Breast epithelium (tissue), 4 donors: ENCODE data around the gene PCP2. TPM values are rescaled to one million over a fixed set of nuclear protein-coding genes. Genes with fewer than 3 reads are reported as not detected.

Experiments used
- DNase-seq, 2 donors: peaks; one replicate each; pipeline ENCODE4 v3.0.0-alpha.2; 2019; ENCODE audit warnings: low spot score in 2 of 2
- H3K27ac ChIP-seq, 2 donors: fragments of 200-600 bp; sonication (generic) in 1 of 2; one replicate each; pipeline ENCODE4 v1.5.1; 2016 to 2019; ENCODE audit warnings: mild to moderate bottlenecking in 1 of 2
- H3K27me3 ChIP-seq, 2 donors: fragments of 200-600 bp; sonication (generic) in 1 of 2; one replicate each; pipeline versions ENCODE4 v1.5.1 to v1.6.0; 2017 to 2019; ENCODE audit warnings: control low read depth in 1 of 2, mild to moderate bottlenecking in 1 of 2
- H3K36me3 ChIP-seq: fragments of 200-600 bp; one replicate; pipeline ENCODE4 v1.5.1; 2019
- H3K4me1 ChIP-seq, 2 donors: fragments of 200-600 bp; sonication (generic); one replicate each; pipeline ENCODE4 v1.5.1; 2016 to 2019; ENCODE audit warnings: control low read depth in 1 of 2
- H3K4me3 ChIP-seq, 3 donors: fragments of 200-600 bp; sonication (generic); 1 replicate in 2 of 3; 2 replicates in 1 of 3; pipeline ENCODE4 v1.5.1; 2016 to 2019; ENCODE audit warnings: mild to moderate bottlenecking in 3 of 3, moderate library complexity in 2 of 3
- H3K9me3 ChIP-seq, 2 donors: fragments of 200-600 bp; sonication (generic) in 1 of 2; one replicate each; pipeline ENCODE4 v1.5.1; 2016 to 2019; ENCODE audit warnings: control low read depth in 1 of 2
- POLR2A ChIP-seq: fragments of 450-650 bp; IDR thresholded peaks from one replicate; pipeline ENCODE4 v1.6.1; 2016; ENCODE audit warnings: antibody characterized with exemption, mild to moderate bottlenecking, moderate library complexity
- POLR2AphosphoS5 ChIP-seq, 3 donors: sonication (generic); formaldehyde crosslinking; IDR thresholded peaks; one replicate each; pipeline ENCODE4 v1.6.1; 2017; ENCODE audit warnings: antibody characterized with exemption in 3 of 3
- intact Hi-C: fragments of 100-400 bp; cut with DNase I; formaldehyde crosslinking; loops from one replicate; pipeline ENCODE4 v1.15.1; 2023; ENCODE audit warnings: low total_unique reads
- total RNA-seq, 3 donors: library from RNA; depleted of rRNA; stranded (reverse); fragments of >200 nt; gene quantifications; one replicate each; pipeline ENCODE4 v1.1.0, GENCODE V29; 2016
- TF ChIP-seq, protein P1 (sequence below), 3 donors: fragments of 450-650 bp; IDR thresholded peaks; one replicate each; pipeline ENCODE4 v1.5.1; 2016 to 2017; ENCODE audit warnings: antibody characterized with exemption in 3 of 3, mild to moderate bottlenecking in 3 of 3, moderate library complexity in 3 of 3

Gene PCP2
- total RNA-seq, 3 donors from 2014 or later, result 4.9 to 6.7 TPM; not detected in 1

DNA sequence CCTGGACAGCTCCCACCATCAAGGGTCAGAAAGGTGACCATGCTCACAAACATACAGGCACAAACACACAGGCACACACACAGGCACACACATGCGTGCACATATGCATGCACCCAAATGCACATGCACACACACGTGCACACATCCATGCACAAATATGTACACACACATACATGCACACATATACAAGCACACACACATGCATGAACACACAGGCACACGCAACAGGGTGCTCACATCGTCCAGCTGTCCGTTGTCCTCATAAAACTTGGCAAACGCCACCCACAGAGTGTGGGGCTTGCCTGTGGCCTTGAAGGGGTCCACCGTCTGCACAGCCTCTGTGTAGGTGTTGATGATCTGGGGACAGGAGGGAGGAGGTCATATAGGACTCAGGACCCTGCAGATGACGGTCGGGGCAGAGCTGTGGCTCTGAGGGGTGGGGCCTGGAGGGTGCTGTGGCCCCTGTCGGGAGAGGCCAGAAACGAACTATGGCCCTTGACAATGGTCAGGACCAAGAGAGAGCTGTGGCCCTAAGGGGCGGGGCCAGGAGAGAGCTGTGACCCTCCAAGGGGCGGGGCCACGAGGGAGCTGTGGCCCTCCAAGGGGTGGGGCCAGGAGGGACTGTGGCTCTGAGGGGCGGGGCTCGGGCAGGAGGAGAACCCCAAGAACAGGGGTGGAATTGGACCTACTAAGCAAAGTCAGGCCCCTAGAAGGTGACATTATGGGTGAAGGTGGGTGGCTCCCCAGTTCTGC is 10.4 kb downstream of the PCP2 start:
- no peak for TF ChIP-seq POLR2A
- TF ChIP-seq, protein P1, sequence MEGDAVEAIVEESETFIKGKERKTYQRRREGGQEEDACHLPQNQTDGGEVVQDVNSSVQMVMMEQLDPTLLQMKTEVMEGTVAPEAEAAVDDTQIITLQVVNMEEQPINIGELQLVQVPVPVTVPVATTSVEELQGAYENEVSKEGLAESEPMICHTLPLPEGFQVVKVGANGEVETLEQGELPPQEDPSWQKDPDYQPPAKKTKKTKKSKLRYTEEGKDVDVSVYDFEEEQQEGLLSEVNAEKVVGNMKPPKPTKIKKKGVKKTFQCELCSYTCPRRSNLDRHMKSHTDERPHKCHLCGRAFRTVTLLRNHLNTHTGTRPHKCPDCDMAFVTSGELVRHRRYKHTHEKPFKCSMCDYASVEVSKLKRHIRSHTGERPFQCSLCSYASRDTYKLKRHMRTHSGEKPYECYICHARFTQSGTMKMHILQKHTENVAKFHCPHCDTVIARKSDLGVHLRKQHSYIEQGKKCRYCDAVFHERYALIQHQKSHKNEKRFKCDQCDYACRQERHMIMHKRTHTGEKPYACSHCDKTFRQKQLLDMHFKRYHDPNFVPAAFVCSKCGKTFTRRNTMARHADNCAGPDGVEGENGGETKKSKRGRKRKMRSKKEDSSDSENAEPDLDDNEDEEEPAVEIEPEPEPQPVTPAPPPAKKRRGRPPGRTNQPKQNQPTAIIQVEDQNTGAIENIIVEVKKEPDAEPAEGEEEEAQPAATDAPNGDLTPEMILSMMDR (IDR thresholded peaks at IDR 0.05), result no peak
- TF ChIP-seq POLR2AphosphoS5 (IDR thresholded peaks at IDR 0.05), result no peak
- no peaks in the 10 kb centered on the region for H3K27me3 ChIP-seq
- no peak overlapping the region for H3K4me3 ChIP-seq
- intact Hi-C loops, result loop anchor here (1.0 kb wide), 1 partner anchor 33 kb away; no protein-coding TSS in a partner anchor
- no peak for DNase-seq
- no peaks in the 10 kb centered on the region for H3K9me3 ChIP-seq
- peaks cover 8% of the 10 kb centered on the region for H3K36me3 ChIP-seq
- no peak overlapping the region for H3K27ac ChIP-seq
- peaks cover 0 to 18% of the 10 kb centered on the region in 2 donors for H3K4me1 ChIP-seq

DNA sequence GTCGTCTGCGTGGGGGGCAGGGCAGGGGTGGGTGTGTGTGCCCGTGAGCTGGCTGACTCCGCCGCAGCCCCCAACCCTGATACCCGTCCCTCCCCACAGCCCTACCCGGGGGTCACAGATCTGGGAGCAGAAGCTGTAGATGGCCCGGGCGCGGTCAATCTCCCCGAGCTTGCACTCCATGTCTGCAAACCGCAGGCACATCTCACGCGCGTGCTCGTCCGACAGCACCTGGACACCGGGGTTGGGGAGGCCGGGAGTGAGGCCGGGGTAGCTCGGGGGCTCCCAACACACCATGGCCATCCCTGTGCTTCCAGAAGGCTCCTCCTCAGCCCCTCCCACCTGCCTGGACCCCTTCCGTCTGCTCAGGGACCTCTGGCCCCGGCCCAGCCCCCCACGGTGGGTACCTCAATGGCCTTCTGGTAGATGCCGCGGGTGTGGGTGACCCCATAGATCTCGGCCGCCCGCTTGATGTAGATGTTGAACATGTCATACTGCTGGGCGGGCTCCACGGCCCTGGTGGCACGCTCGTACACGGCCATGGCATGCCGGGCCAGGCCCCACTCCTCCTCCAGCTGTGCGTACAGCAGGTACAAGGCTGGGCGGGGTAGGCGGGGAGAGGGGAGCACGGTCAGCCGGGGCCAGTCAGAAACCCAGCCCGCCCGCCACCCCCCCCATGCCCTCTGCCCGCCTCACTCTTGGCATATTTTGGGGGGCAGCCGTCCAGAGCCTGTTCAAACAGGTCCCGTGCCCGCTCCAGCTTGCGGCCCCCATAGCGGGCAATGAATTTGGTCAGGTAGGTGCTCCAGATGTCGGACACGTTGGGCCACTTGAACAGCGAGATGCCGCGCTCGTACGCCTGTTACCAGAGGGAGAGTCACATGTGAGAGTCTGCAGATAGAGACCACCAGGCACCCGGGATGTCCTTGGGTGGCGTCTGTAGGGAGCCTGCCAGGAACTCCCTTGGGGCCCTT is 12.8 kb downstream of the PCP2 start:
- no peaks in the 10 kb centered on the region for H3K9me3 ChIP-seq
- H3K4me3 ChIP-seq, result no peak overlapping the region
- intact Hi-C loops, result no loop called here
- H3K27me3 ChIP-seq, result no peaks in the 10 kb centered on the region
- DNase-seq, result no peak
- H3K36me3 ChIP-seq, result peaks cover 8% of the 10 kb centered on the region
- peaks cover 0 to 14% of the 10 kb centered on the region in 2 donors for H3K4me1 ChIP-seq
- TF ChIP-seq POLR2A (no peak), POLR2AphosphoS5 (IDR thresholded peaks at IDR 0.05) (no peak)
- TF ChIP-seq, protein P1 (IDR thresholded peaks at IDR 0.05), result no peak
- peak overlapping the region; percentile 90 to 94 for H3K27ac ChIP-seq

DNA sequence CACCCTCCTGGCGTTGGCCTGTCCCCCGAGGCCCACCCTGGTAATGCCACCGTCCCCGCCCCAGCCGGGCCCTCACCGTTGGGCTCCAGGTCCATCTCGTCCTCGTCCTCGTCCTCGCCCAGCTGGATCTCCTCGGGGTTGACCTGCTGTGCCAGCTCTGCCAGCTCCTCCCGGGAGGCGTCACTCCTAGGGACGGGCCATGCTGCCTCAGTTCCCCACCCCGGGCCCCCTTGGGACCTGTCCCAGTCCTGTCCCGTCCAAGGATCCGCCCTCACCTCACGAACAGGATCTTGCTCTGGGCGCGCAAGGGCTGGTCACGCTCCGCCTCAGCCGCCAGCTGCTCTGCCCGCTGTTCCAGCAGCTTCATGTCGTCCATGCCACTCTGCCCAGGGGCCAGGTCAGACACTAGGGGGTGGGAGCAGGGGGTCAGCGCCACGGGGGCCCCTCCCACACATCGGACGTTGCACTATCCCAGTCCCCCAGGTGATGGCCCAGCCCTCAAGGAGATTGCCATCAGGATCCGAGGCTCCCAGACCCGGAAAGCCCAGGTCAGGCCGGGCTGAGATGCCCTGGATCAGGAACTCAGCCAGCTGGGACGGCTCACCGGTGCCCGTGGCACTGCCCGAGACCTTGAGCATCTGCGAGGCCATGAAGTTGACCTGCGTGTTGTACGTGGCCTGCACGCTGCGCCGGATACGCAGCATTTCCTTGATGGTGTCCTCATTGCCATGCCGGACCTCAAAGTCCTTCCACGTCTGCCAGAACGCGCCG is 13.7 kb downstream of the PCP2 start:
- peak; percentile 80 to 89 for DNase-seq
- H3K4me3 ChIP-seq, result peak overlapping the region in 2 of 3 donors; percentile 12 to 22
- no peaks in the 10 kb centered on the region for H3K27me3 ChIP-seq
- no peaks in the 10 kb centered on the region for H3K9me3 ChIP-seq
- TF ChIP-seq, protein P1 (IDR thresholded peaks at IDR 0.05), result peak in 1 of 3 donors; percentile 21
- no peak for TF ChIP-seq POLR2A
- intact Hi-C loops, result no loop called here
- peaks cover 0 to 14% of the 10 kb centered on the region in 2 donors for H3K4me1 ChIP-seq
- H3K36me3 ChIP-seq, result peaks cover 8% of the 10 kb centered on the region
- peak overlapping the region; percentile 90 to 94 for H3K27ac ChIP-seq

DNA sequence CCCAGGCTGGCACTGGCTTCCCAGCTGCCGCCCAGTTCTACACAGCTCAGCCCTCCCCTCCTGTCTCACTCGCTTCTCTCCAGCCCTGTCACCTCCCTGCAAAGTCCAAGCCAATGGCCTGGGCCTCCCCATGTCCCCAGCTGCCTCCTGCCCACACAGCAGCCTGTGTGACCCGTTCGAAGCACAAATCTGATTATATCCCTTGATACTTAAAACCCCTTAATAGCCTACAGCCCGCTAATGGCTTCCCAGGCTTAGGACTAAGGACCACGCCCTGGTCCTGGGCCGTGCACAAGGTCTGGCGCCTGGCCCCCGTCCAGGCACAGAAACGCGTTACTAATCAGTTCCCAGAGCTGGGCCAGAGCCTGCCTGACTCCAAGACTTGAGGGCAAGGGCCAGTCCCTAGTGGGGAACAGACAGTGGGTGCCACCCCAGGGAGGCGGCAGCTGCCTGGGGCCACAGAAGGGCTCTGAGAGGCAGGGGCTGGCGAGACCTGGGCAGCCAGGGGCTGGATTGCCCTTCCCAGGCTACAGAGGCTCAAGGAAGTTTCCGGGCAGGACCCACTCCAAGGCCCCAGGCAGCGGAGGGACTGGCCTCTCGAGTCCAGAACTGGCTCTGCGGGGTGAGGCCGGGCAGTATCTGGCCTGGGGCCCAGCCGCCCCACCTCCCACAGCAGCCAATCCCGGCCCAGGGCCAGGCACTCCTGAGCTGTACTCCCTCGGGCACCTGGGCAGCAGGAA is 14.6 kb downstream of the PCP2 start:
- intact Hi-C loops, result no loop called here
- TF ChIP-seq POLR2AphosphoS5 (IDR thresholded peaks at IDR 0.05) (peak in 1 of 3 donors; percentile 20), POLR2A (no peak)
- Histone ChIP-seq H3K4me1 (peaks cover 0 to 14% of the 10 kb centered on the region in 2 donors), H3K4me3 (peak overlapping the region in 2 of 3 donors; percentile 12 to 22), H3K9me3 (no peaks in the 10 kb centered on the region), H3K27me3 (no peaks in the 10 kb centered on the region), H3K27ac (peak overlapping the region; percentile 90 to 94), H3K36me3 (peaks cover 8% of the 10 kb centered on the region)
- peak; percentile 94 to 96 for DNase-seq
